B cell (primary cell): ENCODE results near the gene ZSWIM3. TPM values are rescaled to one million over a fixed set of nuclear protein-coding genes. Genes with fewer than 3 reads are reported as not detected.

Experiments used
- ATAC-seq: fragments of 200-7000 bp; cut with Tn5 transposase; one replicate; pipeline ENCODE4 v1.10.0; 2021; ENCODE audit warnings: low read depth, mild to moderate bottlenecking, moderate number of reproducible peaks, moderate library complexity
- CTCF ChIA-PET: fragments of 350-600 bp; sonication (Branson Sonifier 250); formaldehyde crosslinking; loops from one replicate; lab custom pipeline; 2021; ENCODE audit warnings: antibody characterized with exemption, inconsistent platforms; lab: Charles Lee
- POLR2A ChIA-PET: fragments of 350-600 bp; sonication (Branson Sonifier 250); formaldehyde crosslinking; loops from one replicate; lab custom pipeline; 2021; ENCODE audit warnings: antibody characterized with exemption; lab: Charles Lee
- DNase-seq: peaks from one replicate; pipeline ENCODE4 v3.0.0; 2013
- H2AFZ ChIP-seq: 2 replicates; pipeline ENCODE4 v1.6.1; 2012; ENCODE audit warnings: mild to moderate bottlenecking, low read depth, low read length; ENCODE audit not compliant: insufficient read depth, poor library complexity, severe bottlenecking
- H3K27ac ChIP-seq, 2 donors: 1 replicate in 1 of 2; 2 replicates in 1 of 2; pipeline ENCODE4 v1.5.1; 2012 to 2013; ENCODE audit warnings: low read length in 2 of 2, mild to moderate bottlenecking in 2 of 2, moderate library complexity in 1 of 2
- H3K27me3 ChIP-seq, 4 experiments: fragments of 200-600 bp in 1 of 4; sonication (generic) in 1 of 4; replicated peaks in 1 of 4; 1 replicate in 2 of 4; 2 replicates in 2 of 4; pipeline versions ENCODE4 v1.6.1 to v1.7.0; 2013 to 2016; ENCODE audit warnings: low read length in 3 of 4, mild to moderate bottlenecking in 2 of 4, mixed read lengths in 1 of 4, moderate library complexity in 1 of 4; ENCODE audit not compliant: insufficient read depth in 4 of 4, control insufficient read depth in 3 of 4; ENCODE audit errors: control extremely low read depth in 1 of 4
- H3K36me3 ChIP-seq, 2 experiments: replicated peaks in 1 of 2; 1 replicate in 1 of 2; 2 replicates in 1 of 2; pipeline versions ENCODE4 v1.6.1 to v1.7.1; 2013; ENCODE audit warnings: low read length in 1 of 2; ENCODE audit not compliant: insufficient read depth in 2 of 2, control insufficient read depth in 1 of 2; ENCODE audit errors: control extremely low read depth in 1 of 2, extremely low read depth in 1 of 2
- H3K4me1 ChIP-seq, 2 donors: fragments of 200-600 bp in 1 of 2; sonication (generic) in 1 of 2; 1 replicate in 1 of 2; 2 replicates in 1 of 2; pipeline versions ENCODE4 v1.5.1 to v1.6.1; 2013 to 2017; ENCODE audit warnings: low read length in 2 of 2; ENCODE audit not compliant: control insufficient read depth in 2 of 2, insufficient read depth in 2 of 2
- H3K4me2 ChIP-seq: replicated peaks from 2 replicates; pipeline ENCODE3; 2012; ENCODE audit warnings: mild to moderate bottlenecking, low read depth, low read length; ENCODE audit not compliant: poor library complexity, severe bottlenecking
- H3K4me3 ChIP-seq, 5 experiments: fragments of 200-600 bp in 1 of 5; sonication (generic) in 1 of 5; 1 replicate in 3 of 5; 2 replicates in 2 of 5; pipeline versions ENCODE4 v1.5.1 to v1.7.0; 2011 to 2016; ENCODE audit warnings: low read length in 4 of 5, mild to moderate bottlenecking in 4 of 5, low read depth in 2 of 5, control low read depth in 1 of 5, moderate library complexity in 1 of 5; ENCODE audit not compliant: insufficient read depth in 1 of 5; ENCODE audit errors: control extremely low read depth in 1 of 5, extremely low read depth in 1 of 5
- H3K79me2 ChIP-seq: fragments of 200-600 bp; sonication (generic); one replicate; pipeline ENCODE4 v1.6.0; 2016; ENCODE audit warnings: low read length; ENCODE audit not compliant: control insufficient read depth, insufficient read depth
- H3K9ac ChIP-seq: fragments of 200-600 bp; sonication (generic); 2 replicates; pipeline ENCODE4 v1.6.1; 2017; ENCODE audit warnings: mild to moderate bottlenecking, low read length, moderate library complexity
- H3K9me3 ChIP-seq, 3 donors: one replicate each; pipeline versions ENCODE4 v1.6.1 to v1.7.1; 2013; ENCODE audit warnings: low read length in 2 of 3; ENCODE audit not compliant: control insufficient read depth in 2 of 3, insufficient read depth in 1 of 3; ENCODE audit errors: control extremely low read depth in 1 of 3
- H4K20me1 ChIP-seq: 2 replicates; pipeline ENCODE4 v1.6.0; 2012; ENCODE audit warnings: mild to moderate bottlenecking, low read length; ENCODE audit not compliant: insufficient read depth, control insufficient read depth, poor library complexity, severe bottlenecking
- H3K27ac Mint-ChIP-seq: one replicate; pipeline ENCODE4 v1.8.0; 2021; ENCODE audit warnings: mixed read lengths
- H3K27me3 Mint-ChIP-seq: one replicate; pipeline ENCODE4 v1.8.0; 2021; ENCODE audit warnings: mixed read lengths
- H3K4me1 Mint-ChIP-seq: one replicate; pipeline ENCODE4 v1.8.0; 2021; ENCODE audit warnings: mixed read lengths
- H3K4me3 Mint-ChIP-seq: one replicate; pipeline ENCODE4 v1.8.0; 2021; ENCODE audit warnings: mixed read lengths
- H3K9me3 Mint-ChIP-seq: one replicate; pipeline ENCODE4 v1.8.0; 2022; ENCODE audit warnings: mixed read lengths; ENCODE audit not compliant: insufficient read depth
- EZH2 ChIP-seq: IDR thresholded peaks from 2 replicates; pipeline ENCODE4 v1.6.1; 2012; ENCODE audit warnings: borderline replicate concordance, low read depth, mild to moderate bottlenecking, moderate library complexity, low read length; ENCODE audit not compliant: insufficient read depth, poor library complexity, severe bottlenecking
- WGBS: methylation state at CpG from one replicate; pipeline ENCODE4 v1.1.5; 2013; ENCODE audit warnings: missing lambda C conversion rate; ENCODE audit not compliant: insufficient coverage; 5-methylcytosine and 5-hydroxymethylcytosine counted together
- intact Hi-C: fragments of 100-400 bp; cut with micrococcal nuclease; formaldehyde crosslinking; loops from one replicate; pipeline ENCODE4 v1.10.0; 2022
- polyA plus RNA-seq: library from polyadenylated mRNA; depleted of rRNA; stranded (reverse); fragments of >200 nt; gene quantifications from 2 replicates; pipeline ENCODE4 v1.2.3, GENCODE V29; 2012
- total RNA-seq, 2 donors: library from RNA; stranded (reverse); fragments of 120-200 nt in 1 of 2; gene quantifications; 1 replicate in 1 of 2; 2 replicates in 1 of 2; pipeline versions ENCODE4 v1.2.3 to v1.2.4, GENCODE V29; 2013 to 2022
- TF ChIP-seq, protein P1 (sequence below): fragments of 200-600 bp; IDR thresholded peaks from one replicate; pipeline ENCODE4 v1.8.0; 2022; ENCODE audit warnings: antibody characterized with exemption, mild to moderate bottlenecking

Gene ZSWIM3
- total and polyA plus RNA-seq, 2 donors (not counting 1 experiment from before 2014, with no cell fraction given) = 4.0 to 7.1 TPM

DNA sequence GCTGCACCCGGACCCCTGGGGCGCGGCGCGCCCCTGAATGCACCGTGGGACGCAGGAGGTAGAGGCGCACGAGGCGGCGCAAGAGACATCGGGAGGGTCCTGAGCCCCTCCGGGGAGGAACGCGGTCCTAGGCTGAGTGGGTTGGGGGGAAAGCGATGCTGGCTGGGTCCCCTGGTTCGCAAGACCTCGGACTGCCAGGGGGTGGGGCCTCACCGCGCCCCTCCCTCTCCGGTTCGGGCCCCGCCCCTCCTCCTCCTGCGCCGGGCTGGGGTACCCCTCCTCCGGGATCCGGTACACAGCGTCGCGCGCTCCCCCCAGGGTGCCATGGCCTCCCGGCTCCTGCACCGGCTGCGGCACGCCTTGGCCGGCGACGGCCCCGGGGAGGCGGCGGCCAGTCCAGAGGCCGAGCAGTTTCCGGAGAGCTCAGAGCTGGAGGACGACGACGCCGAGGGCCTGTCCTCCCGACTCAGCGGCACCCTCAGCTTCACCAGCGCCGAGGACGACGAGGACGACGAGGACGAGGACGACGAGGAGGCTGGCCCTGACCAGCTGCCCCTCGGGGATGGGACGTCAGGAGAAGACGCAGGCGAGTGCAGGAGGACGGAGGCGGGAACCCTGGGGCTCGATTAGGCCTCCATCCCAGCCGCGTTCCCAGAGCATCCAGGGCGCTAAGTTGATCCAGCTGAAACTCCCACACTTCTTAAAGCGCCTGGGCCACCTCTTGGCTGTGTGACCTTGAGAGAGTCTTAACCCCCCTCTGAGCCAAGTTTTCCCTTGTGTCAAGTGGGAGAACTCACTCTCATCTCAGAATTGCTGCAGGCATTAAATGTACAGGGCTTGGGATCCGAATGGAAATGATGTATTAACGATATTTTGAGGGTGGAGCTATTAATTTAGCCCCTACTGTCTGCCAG lies 23.3 kb upstream of the ZSWIM3 start:
- Mint-ChIP-seq H3K27ac (peak overlapping the region; percentile 53), H3K4me1 (peaks cover 12% of the 10 kb centered on the region), H3K9me3 (no peaks in the 10 kb centered on the region), H3K27me3 (no peaks in the 10 kb centered on the region), H3K4me3 (peak overlapping the region; percentile 83)
- ATAC-seq (peak; percentile 86), DNase-seq (peak; percentile 60)
- peak overlapping the region in 4 of 5 experiments; percentile 58 to 82 (median 69) for H3K4me3 ChIP-seq
- H3K4me1 ChIP-seq = peaks cover 6 to 18% of the 10 kb centered on the region in 2 donors
- peak overlapping the region; percentile 98 for H3K4me2 ChIP-seq
- CTCF ChIA-PET = interaction anchor here (0.7 to 1.2 kb wide), 3 partner anchors 47 to 127 kb away, joined by 3 to 4 read pairs (median 3); no protein-coding TSS in a partner anchor
- no peaks in the 10 kb centered on the region for H3K9me3 ChIP-seq
- peak overlapping the region; percentile 81 for H3K9ac ChIP-seq
- no peaks in the 10 kb centered on the region for H3K79me2 ChIP-seq
- H3K36me3 ChIP-seq = no peaks in the 10 kb centered on the region
- 15% methylated on average over 70 of the region's 71 CpGs for WGBS
- POLR2A ChIA-PET = interaction anchor here (2.1 kb wide), 1 partner anchor 8 kb away, joined by 5 read pairs; no protein-coding TSS in a partner anchor
- H3K27me3 ChIP-seq = no peaks in the 10 kb centered on the region
- peak overlapping the region; percentile 93 for H2AFZ ChIP-seq
- intact Hi-C loops = no loop called here
- H3K27ac ChIP-seq = peak overlapping the region in 1 of 2 donors; percentile 55
- no peak for TF ChIP-seq EZH2
- TF ChIP-seq, protein P1, sequence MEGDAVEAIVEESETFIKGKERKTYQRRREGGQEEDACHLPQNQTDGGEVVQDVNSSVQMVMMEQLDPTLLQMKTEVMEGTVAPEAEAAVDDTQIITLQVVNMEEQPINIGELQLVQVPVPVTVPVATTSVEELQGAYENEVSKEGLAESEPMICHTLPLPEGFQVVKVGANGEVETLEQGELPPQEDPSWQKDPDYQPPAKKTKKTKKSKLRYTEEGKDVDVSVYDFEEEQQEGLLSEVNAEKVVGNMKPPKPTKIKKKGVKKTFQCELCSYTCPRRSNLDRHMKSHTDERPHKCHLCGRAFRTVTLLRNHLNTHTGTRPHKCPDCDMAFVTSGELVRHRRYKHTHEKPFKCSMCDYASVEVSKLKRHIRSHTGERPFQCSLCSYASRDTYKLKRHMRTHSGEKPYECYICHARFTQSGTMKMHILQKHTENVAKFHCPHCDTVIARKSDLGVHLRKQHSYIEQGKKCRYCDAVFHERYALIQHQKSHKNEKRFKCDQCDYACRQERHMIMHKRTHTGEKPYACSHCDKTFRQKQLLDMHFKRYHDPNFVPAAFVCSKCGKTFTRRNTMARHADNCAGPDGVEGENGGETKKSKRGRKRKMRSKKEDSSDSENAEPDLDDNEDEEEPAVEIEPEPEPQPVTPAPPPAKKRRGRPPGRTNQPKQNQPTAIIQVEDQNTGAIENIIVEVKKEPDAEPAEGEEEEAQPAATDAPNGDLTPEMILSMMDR = no peak
- H4K20me1 ChIP-seq = no peaks in the 10 kb centered on the region

DNA sequence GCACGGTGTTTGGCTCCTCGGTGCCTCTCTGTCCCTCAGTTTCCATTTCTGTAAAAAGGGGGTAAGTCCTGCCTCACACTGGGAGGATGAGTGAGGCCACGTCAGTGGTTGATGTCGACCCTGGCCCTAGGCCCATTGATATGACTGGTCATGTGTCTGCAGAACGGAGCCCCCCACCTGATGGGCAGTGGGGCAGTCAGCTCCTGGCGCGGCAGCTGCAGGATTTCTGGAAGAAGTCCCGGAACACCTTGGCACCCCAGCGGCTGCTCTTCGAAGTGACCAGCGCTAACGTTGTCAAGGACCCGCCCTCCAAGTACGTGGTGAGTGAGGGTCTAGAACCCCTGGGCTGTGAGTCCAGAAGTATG lies 22.6 kb upstream of the ZSWIM3 start:
- peak overlapping the region; percentile 98 for H3K4me2 ChIP-seq
- no peaks in the 10 kb centered on the region for H3K27me3 Mint-ChIP-seq
- H3K27ac Mint-ChIP-seq = peak overlapping the region; percentile 53
- H3K79me2 ChIP-seq = no peaks in the 10 kb centered on the region
- ATAC-seq = no peak
- peaks cover 6 to 18% of the 10 kb centered on the region in 2 donors for H3K4me1 ChIP-seq
- intact Hi-C loops = no loop called here
- WGBS = 97% methylated on average over 14 of the region's 14 CpGs
- TF ChIP-seq, protein P1 = no peak
- no peak for TF ChIP-seq EZH2
- no peak overlapping the region for H3K9ac ChIP-seq
- H3K27me3 ChIP-seq = no peaks in the 10 kb centered on the region
- POLR2A ChIA-PET = interaction anchor here (2.1 kb wide), 1 partner anchor 8 kb away, joined by 5 read pairs; no protein-coding TSS in a partner anchor
- H4K20me1 ChIP-seq = no peaks in the 10 kb centered on the region
- CTCF ChIA-PET = interaction anchor here (1.0 to 1.2 kb wide), 2 partner anchors 47 to 126 kb away, joined by 3 to 4 read pairs; no protein-coding TSS in a partner anchor
- H3K9me3 ChIP-seq = no peaks in the 10 kb centered on the region
- no peaks in the 10 kb centered on the region for H3K36me3 ChIP-seq
- H3K9me3 Mint-ChIP-seq = no peaks in the 10 kb centered on the region
- no peak overlapping the region for H3K4me3 ChIP-seq
- no peak overlapping the region for H2AFZ ChIP-seq
- H3K27ac ChIP-seq = no peak overlapping the region
- peak overlapping the region; percentile 83 for H3K4me3 Mint-ChIP-seq
- H3K4me1 Mint-ChIP-seq = peaks cover 12% of the 10 kb centered on the region
- no peak for DNase-seq
